WTC11 (cell line): Measurements from ENCODE around the gene IGSF11. TPM values are rescaled to one million over a fixed set of nuclear protein-coding genes. Genes with fewer than 3 reads are reported as not detected.

Experiments
- ATAC-seq: fragments of 200-7000 bp; cut with Tn5 transposase; 2 replicates; pipeline ENCODE4 v1.10.0; 2021; ENCODE audit warnings: mild to moderate bottlenecking, moderate library complexity
- CTCF ChIA-PET: fragments of 300-600 bp; sonication (Branson Sonifier 250); formaldehyde crosslinking; loops from one replicate; lab custom pipeline; 2021; ENCODE audit warnings: antibody characterized with exemption; lab: Charles Lee
- POLR2A ChIA-PET: fragments of 350-600 bp; sonication (Branson Sonifier 250); formaldehyde crosslinking; loops from one replicate; lab custom pipeline; 2021; ENCODE audit warnings: antibody characterized with exemption; lab: Charles Lee
- DNase-seq: peaks from one replicate; pipeline ENCODE4 v3.0.0; 2021; ENCODE audit warnings: low spot score
- H3K27ac Mint-ChIP-seq: 2 replicates; pipeline ENCODE4 v1.8.0; 2021; ENCODE audit warnings: mixed read lengths
- H3K27me3 Mint-ChIP-seq: 2 replicates; pipeline ENCODE4 v1.8.0; 2021; ENCODE audit warnings: low read depth, mild to moderate bottlenecking, moderate library complexity, mixed read lengths
- H3K36me3 Mint-ChIP-seq: 2 replicates; pipeline ENCODE4 v1.8.0; 2021; ENCODE audit warnings: mixed read lengths
- H3K4me1 Mint-ChIP-seq: 2 replicates; pipeline ENCODE4 v1.8.0; 2022; ENCODE audit warnings: mixed read lengths
- H3K4me3 Mint-ChIP-seq: 2 replicates; pipeline ENCODE4 v1.8.0; 2021; ENCODE audit warnings: mild to moderate bottlenecking, moderate library complexity, mixed read lengths
- H3K9me3 Mint-ChIP-seq: 2 replicates; pipeline ENCODE4 v1.8.0; 2021; ENCODE audit warnings: mixed read lengths
- CREM ChIP-seq: sonication (generic); formaldehyde crosslinking; IDR thresholded peaks from 2 replicates; pipeline ENCODE4 v1.8.1; 2022; ENCODE audit warnings: mild to moderate bottlenecking, missing genetic modification reagents, moderate library complexity
- ELF4 ChIP-seq: sonication (generic); formaldehyde crosslinking; IDR thresholded peaks from 2 replicates; pipeline ENCODE4 v1.8.1; 2022; ENCODE audit warnings: low read depth, mild to moderate bottlenecking, moderate library complexity, missing genetic modification reagents
- ETV6 ChIP-seq: sonication (generic); formaldehyde crosslinking; IDR thresholded peaks from 2 replicates; pipeline ENCODE4 v1.8.1; 2022; ENCODE audit warnings: mild to moderate bottlenecking, missing genetic modification reagents
- FOXJ3 ChIP-seq: sonication (generic); formaldehyde crosslinking; IDR thresholded peaks from 2 replicates; pipeline ENCODE4 v1.9.0; 2021; ENCODE audit warnings: missing genetic modification reagents, mild to moderate bottlenecking, borderline replicate concordance
- FOXK1 ChIP-seq: sonication (generic); formaldehyde crosslinking; IDR thresholded peaks from 2 replicates; pipeline ENCODE4 v1.8.0; 2022; ENCODE audit warnings: mild to moderate bottlenecking, moderate library complexity, missing genetic modification reagents
- FOXP1 ChIP-seq: sonication (generic); formaldehyde crosslinking; IDR thresholded peaks from 2 replicates; pipeline ENCODE4 v1.8.0; 2022; ENCODE audit warnings: missing genetic modification reagents, mild to moderate bottlenecking, moderate library complexity, borderline replicate concordance
- IRF1 ChIP-seq: sonication (generic); formaldehyde crosslinking; IDR thresholded peaks from 2 replicates; pipeline ENCODE4 v1.8.0; 2023; ENCODE audit warnings: missing genetic modification reagents
- JUN ChIP-seq: sonication (generic); formaldehyde crosslinking; IDR thresholded peaks from 2 replicates; pipeline ENCODE4 v1.8.0; 2023; ENCODE audit warnings: mild to moderate bottlenecking, missing genetic modification reagents
- MAX ChIP-seq: sonication (generic); formaldehyde crosslinking; IDR thresholded peaks from 2 replicates; pipeline ENCODE4 v1.8.0; 2022; ENCODE audit warnings: mild to moderate bottlenecking, missing genetic modification reagents
- MYBL2 ChIP-seq: sonication (generic); formaldehyde crosslinking; IDR thresholded peaks from 2 replicates; pipeline ENCODE4 v1.8.1; 2023; ENCODE audit warnings: mild to moderate bottlenecking, moderate library complexity, missing genetic modification reagents
- NR1H2 ChIP-seq: sonication (generic); formaldehyde crosslinking; IDR thresholded peaks from 2 replicates; pipeline ENCODE4 v1.9.0; 2021; ENCODE audit warnings: mild to moderate bottlenecking, moderate library complexity, missing genetic modification reagents
- NR3C1 ChIP-seq: sonication (generic); formaldehyde crosslinking; conservative IDR thresholded peaks from 2 replicates; pipeline ENCODE4 v1.8.1; 2023; ENCODE audit warnings: low read depth, mild to moderate bottlenecking, missing genetic modification reagents
- PRDM15 ChIP-seq: sonication (generic); formaldehyde crosslinking; IDR thresholded peaks from 2 replicates; pipeline ENCODE4 v1.8.0; 2022; ENCODE audit warnings: missing genetic modification reagents
- PRRX2 ChIP-seq: fragments of 250-450 bp; sonication (Bioruptor Pico); IDR thresholded peaks from 2 replicates; pipeline ENCODE4 v1.8.0; 2021; ENCODE audit warnings: mild to moderate bottlenecking
- RORB ChIP-seq: fragments of 250-450 bp; sonication (Bioruptor Pico); IDR thresholded peaks from 2 replicates; pipeline ENCODE4 v1.9.0; 2021; ENCODE audit warnings: mild to moderate bottlenecking
- SMAD3 ChIP-seq: sonication (generic); formaldehyde crosslinking; IDR thresholded peaks from 2 replicates; pipeline ENCODE4 v1.8.0; 2022; ENCODE audit warnings: missing genetic modification reagents, mild to moderate bottlenecking, borderline replicate concordance
- SMAD4 ChIP-seq: sonication (generic); formaldehyde crosslinking; IDR thresholded peaks from 2 replicates; pipeline ENCODE4 v1.8.0; 2022; ENCODE audit warnings: mild to moderate bottlenecking, missing genetic modification reagents
- SOX15 ChIP-seq: fragments of 250-450 bp; sonication (Bioruptor Pico); IDR thresholded peaks from 2 replicates; pipeline ENCODE4 v1.9.0; 2021; ENCODE audit warnings: mild to moderate bottlenecking
- TEAD1 ChIP-seq: sonication (generic); formaldehyde crosslinking; IDR thresholded peaks from 2 replicates; pipeline ENCODE4 v1.8.0; 2022; ENCODE audit warnings: mild to moderate bottlenecking, missing genetic modification reagents
- ZMAT4 ChIP-seq: fragments of 250-450 bp; sonication (Bioruptor Pico); IDR thresholded peaks from 2 replicates; pipeline ENCODE4 v1.9.0; 2021; ENCODE audit warnings: mild to moderate bottlenecking
- ZNF121 ChIP-seq: sonication (generic); formaldehyde crosslinking; IDR thresholded peaks from 2 replicates; pipeline ENCODE4 v1.8.0; 2023; ENCODE audit warnings: missing genetic modification reagents
- total RNA-seq: library from RNA; stranded (reverse); gene quantifications from 3 replicates; pipeline ENCODE4 v1.2.3, GENCODE V29; 2021
- TF ChIP-seq, protein P1 (sequence below): fragments of 200-600 bp; IDR thresholded peaks from 2 replicates; pipeline ENCODE4 v1.8.0; 2022; ENCODE audit warnings: antibody characterized with exemption
- TF ChIP-seq, protein P2 (sequence below): sonication (generic); formaldehyde crosslinking; IDR thresholded peaks from 2 replicates; pipeline ENCODE4 v1.8.1; 2022; ENCODE audit warnings: missing genetic modification reagents, borderline replicate concordance
- TF ChIP-seq, protein P3 (sequence below): sonication (generic); formaldehyde crosslinking; IDR thresholded peaks from 2 replicates; pipeline ENCODE4 v1.8.1; 2023; ENCODE audit warnings: mild to moderate bottlenecking, missing genetic modification reagents, borderline replicate concordance

IGSF11 gene
- total RNA-seq, 1 experiment from 2014 or later, result 1.6 TPM

- Mint-ChIP-seq H3K27ac (no peak overlapping the region), H3K36me3 (no peaks in the 10 kb centered on the region), H3K4me1 (peaks cover 16% of the 10 kb centered on the region), H3K9me3 (peaks cover 7% of the 10 kb centered on the region; the same call in 1 of the 2 replicates), H3K27me3 (no peaks in the 10 kb centered on the region; the same call in 1 of the 2 replicates), H3K4me3 (no peak overlapping the region)
- no peak for TF ChIP-seq MYBL2
- TF ChIP-seq, protein P1, sequence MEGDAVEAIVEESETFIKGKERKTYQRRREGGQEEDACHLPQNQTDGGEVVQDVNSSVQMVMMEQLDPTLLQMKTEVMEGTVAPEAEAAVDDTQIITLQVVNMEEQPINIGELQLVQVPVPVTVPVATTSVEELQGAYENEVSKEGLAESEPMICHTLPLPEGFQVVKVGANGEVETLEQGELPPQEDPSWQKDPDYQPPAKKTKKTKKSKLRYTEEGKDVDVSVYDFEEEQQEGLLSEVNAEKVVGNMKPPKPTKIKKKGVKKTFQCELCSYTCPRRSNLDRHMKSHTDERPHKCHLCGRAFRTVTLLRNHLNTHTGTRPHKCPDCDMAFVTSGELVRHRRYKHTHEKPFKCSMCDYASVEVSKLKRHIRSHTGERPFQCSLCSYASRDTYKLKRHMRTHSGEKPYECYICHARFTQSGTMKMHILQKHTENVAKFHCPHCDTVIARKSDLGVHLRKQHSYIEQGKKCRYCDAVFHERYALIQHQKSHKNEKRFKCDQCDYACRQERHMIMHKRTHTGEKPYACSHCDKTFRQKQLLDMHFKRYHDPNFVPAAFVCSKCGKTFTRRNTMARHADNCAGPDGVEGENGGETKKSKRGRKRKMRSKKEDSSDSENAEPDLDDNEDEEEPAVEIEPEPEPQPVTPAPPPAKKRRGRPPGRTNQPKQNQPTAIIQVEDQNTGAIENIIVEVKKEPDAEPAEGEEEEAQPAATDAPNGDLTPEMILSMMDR, result no peak
- no peak for TF ChIP-seq CREM
- TF ChIP-seq, protein P2, sequence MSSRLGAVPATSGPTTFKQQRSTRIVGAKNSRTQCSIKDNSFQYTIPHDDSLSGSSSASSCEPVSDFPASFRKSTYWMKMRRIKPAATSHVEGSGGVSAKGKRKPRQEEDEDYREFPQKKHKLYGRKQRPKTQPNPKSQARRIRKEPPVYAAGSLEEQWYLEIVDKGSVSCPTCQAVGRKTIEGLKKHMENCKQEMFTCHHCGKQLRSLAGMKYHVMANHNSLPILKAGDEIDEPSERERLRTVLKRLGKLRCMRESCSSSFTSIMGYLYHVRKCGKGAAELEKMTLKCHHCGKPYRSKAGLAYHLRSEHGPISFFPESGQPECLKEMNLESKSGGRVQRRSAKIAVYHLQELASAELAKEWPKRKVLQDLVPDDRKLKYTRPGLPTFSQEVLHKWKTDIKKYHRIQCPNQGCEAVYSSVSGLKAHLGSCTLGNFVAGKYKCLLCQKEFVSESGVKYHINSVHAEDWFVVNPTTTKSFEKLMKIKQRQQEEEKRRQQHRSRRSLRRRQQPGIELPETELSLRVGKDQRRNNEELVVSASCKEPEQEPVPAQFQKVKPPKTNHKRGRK (CRISPR knock-in tag), result no peak
- TF ChIP-seq, protein P3, sequence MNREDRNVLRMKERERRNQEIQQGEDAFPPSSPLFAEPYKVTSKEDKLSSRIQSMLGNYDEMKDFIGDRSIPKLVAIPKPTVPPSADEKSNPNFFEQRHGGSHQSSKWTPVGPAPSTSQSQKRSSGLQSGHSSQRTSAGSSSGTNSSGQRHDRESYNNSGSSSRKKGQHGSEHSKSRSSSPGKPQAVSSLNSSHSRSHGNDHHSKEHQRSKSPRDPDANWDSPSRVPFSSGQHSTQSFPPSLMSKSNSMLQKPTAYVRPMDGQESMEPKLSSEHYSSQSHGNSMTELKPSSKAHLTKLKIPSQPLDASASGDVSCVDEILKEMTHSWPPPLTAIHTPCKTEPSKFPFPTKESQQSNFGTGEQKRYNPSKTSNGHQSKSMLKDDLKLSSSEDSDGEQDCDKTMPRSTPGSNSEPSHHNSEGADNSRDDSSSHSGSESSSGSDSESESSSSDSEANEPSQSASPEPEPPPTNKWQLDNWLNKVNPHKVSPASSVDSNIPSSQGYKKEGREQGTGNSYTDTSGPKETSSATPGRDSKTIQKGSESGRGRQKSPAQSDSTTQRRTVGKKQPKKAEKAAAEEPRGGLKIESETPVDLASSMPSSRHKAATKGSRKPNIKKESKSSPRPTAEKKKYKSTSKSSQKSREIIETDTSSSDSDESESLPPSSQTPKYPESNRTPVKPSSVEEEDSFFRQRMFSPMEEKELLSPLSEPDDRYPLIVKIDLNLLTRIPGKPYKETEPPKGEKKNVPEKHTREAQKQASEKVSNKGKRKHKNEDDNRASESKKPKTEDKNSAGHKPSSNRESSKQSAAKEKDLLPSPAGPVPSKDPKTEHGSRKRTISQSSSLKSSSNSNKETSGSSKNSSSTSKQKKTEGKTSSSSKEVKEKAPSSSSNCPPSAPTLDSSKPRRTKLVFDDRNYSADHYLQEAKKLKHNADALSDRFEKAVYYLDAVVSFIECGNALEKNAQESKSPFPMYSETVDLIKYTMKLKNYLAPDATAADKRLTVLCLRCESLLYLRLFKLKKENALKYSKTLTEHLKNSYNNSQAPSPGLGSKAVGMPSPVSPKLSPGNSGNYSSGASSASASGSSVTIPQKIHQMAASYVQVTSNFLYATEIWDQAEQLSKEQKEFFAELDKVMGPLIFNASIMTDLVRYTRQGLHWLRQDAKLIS (CRISPR knock-in tag), result no peak
- TF ChIP-seq TEAD1 (CRISPR knock-in tag), result no peak
- TF ChIP-seq ETV6 (CRISPR knock-in tag), result no peak
- TF ChIP-seq PRRX2, result no peak
- no peak for TF ChIP-seq FOXK1 (CRISPR knock-in tag)
- TF ChIP-seq NR1H2, result no peak
- TF ChIP-seq SMAD3, result no peak
- TF ChIP-seq IRF1 (CRISPR knock-in tag), result no peak
- no peak for TF ChIP-seq ELF4 (CRISPR knock-in tag)
- no peak for TF ChIP-seq JUN (CRISPR knock-in tag)
- TF ChIP-seq ZMAT4 (CRISPR knock-in tag), result no peak
- no peak for TF ChIP-seq SMAD4 (CRISPR knock-in tag)
- TF ChIP-seq NR3C1, result no peak
- no peak for TF ChIP-seq FOXJ3 (CRISPR knock-in tag)
- no peak for TF ChIP-seq RORB
- no peak for TF ChIP-seq ZNF121 (CRISPR knock-in tag)
- ChIA-PET CTCF (no interaction called here), POLR2A (no interaction called here)
- DNase-seq (no peak), ATAC-seq (no peak)
These were observed 53.8 kb downstream of the IGSF11 start for GRCh38 chr3:118980832-118981231.

DNA sequence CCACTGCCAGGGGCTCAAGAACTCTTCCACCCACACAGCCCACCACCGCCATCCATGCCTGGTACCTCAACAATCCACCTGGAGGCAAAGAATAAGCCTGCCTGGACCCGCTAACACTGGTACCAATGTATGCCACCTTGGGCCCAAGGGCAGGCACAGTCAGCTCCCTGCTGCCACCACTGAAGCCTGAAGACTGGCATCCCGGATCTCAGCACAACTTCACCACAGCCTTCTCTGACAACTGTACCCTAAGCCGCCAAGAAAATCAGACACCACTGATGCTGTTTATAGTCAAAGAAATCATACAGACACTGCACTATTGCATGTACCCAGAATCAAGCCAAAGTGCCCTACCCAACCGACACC, 56.3 kb downstream of the IGSF11 start:
- DNase-seq, result no peak
- ChIA-PET CTCF (interaction anchor here (1.9 kb wide), 1 partner anchor 94 kb away, joined by 9 read pairs; no protein-coding TSS in a partner anchor), POLR2A (no interaction called here)
- Mint-ChIP-seq H3K27me3 (no peaks in the 10 kb centered on the region; the same call in 1 of the 2 replicates), H3K4me3 (no peak overlapping the region), H3K9me3 (peaks cover 14% of the 10 kb centered on the region), H3K4me1 (0 out of 2 replicates have a peak, but pooled peaks cover 4% of the 10 kb centered on the region), H3K36me3 (no peaks in the 10 kb centered on the region), H3K27ac (no peak overlapping the region)
- ATAC-seq, result no peak
- no peak for TF ChIP-seq FOXP1 (CRISPR knock-in tag)
- TF ChIP-seq SOX15, result no peak
- no peak for TF ChIP-seq MAX (CRISPR knock-in tag)
- TF ChIP-seq, protein P1, result no peak
- no peak for TF ChIP-seq PRDM15 (CRISPR knock-in tag)
